K562 treated with DMSO at 1 percent for 48 hours (cell line): ENCODE results near the gene ARL8A. TPM values are rescaled to one million over a fixed set of nuclear protein-coding genes. Genes with fewer than 3 reads are reported as not detected.

ENCODE experiments used
- total RNA-seq: library from RNA; unstranded; fragments of 300-600 nt; gene quantifications from 2 replicates; pipeline ENCODE4 v1.2.3, GENCODE V29; 2022; ENCODE audit warnings: low replicate concordance; ENCODE audit errors: extremely low read depth

The ARL8A gene
- not detected in 2 replicates for total RNA-seq

DNA sequence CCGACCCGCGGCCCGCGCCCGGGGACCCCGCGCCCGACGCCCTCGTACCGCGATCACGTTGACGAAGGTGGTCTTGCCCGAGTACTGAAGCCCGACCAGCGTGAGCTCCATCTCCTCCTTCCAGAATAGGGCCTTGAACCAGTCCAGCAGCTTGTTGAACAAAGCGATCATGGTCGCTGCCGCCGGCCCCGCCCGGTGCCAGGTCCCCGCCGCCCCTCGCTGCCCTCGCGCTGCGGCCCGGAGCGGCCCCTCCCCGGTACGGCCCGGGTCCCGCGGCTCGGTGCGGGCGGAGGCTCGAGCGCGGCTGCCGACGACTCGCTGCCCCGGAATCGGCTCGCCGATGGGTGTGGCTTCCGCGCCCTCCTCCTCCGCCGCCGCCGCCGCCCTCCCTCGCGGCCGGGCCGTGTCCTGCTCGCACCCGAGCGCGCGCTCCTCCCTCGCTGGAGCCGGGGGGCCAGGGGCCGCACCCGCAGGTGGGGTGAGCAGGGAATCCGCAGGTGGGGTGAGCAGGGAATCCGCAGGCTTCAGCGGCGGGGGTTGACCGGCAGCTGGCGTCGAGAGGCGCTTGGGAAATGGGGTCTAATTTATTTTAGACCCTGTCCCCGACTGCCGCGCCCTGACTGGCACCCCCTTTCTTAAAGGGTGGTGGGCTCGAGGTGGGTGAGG, at the start of gene ARL8A:
Gene ARL8A (minus strand): TSS at position 336 of the 666 bp plus-strand sequence. CDS start 165 bp downstream, at position 171.

DNA sequence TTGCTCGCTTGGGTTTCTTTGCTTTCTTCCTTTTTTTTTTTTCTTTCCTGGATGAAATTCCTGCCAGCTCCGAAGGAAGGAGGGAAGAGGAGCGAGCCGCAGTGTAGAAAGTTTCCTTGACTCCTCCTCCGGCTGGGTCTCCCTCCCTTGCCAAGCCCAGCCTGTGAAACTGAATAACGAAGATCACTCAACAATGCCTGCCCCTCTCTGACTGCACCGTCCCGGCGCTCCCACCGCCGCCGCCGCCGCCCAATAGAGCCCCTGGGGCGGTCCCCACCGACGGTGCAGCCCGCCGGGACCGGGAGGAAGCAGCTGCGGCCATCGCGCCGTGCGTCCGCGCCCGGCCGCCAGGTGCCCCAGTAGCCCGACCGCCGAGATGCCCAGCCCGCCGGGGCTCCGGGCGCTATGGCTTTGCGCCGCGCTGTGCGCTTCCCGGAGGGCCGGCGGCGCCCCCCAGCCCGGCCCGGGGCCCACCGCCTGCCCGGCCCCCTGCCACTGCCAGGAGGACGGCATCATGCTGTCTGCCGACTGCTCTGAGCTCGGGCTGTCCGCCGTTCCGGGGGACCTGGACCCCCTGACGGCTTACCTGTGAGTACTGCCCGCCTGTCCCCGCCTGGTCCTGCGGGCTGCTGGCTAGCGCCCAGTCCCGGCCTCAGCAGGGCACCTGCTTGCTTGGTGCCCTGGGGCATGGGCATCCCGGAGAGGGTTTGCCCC, 49.2 kb upstream of the ARL8A start, which contains the start of gene LGR6:
Gene LGR6 (plus strand): TSS at position 186 of the 714 bp plus-strand sequence. CDS start 191 bp downstream, at position 377.

DNA sequence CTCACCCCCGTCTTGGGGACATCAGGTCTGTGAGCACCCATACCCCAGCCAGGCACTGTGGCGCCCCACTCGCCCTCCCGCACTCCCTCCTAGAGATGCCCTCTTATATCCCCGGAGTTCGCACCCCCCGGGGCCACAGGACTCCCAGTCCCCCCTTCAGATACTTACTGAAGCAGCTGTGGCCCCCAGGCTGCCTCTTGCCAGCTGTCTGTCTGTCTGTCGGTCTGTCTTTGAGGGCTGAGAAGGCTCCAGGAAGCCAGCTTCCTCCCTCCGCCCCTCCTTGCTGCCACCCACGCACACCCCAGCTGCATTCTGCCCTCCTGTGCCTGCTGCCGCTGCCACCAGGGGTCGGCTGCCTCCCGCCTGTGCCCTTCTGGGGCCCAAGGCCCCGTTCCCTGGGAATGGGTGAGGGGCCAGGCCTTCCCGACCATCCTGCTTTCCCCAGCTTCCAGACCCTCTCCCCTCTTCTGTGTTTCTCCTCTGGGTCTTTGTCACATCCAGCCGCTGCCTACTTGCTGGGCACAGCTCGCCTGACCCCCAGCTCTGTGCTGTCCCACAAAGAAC, 15.9 kb upstream of the ARL8A start, which contains the start of gene PTPN7:
Gene PTPN7 (minus strand): TSS at position 226 of the 564 bp plus-strand sequence. CDS start 1,200 bp downstream, outside the sequence.

DNA sequence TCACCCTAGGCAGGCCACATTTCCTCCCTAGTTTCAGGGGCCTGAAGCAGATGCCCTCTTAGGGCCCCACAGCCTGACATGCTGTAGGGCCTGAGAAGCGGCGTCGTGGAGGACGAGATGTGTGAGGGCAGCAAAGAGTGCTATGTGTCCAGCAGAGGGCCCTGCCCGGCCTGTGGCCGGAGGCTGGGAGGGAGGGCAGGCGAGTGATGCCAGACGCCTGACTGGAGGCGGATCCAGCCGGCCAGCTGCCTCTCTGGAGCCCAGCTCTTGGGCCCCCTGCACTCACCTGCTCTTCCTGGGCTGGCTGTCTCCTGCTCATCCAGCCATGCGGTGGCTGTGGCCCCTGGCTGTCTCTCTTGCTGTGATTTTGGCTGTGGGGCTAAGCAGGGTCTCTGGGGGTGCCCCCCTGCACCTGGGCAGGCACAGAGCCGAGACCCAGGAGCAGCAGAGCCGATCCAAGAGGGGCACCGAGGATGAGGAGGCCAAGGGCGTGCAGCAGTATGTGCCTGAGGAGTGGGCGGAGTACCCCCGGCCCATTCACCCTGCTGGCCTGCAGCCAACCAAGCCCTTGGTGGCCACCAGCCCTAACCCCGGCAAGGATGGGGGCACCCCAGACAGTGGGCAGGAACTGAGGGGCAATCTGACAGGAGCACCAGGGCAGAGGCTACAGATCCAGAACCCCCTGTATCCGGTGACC, 21.8 kb downstream of the ARL8A start, which contains the start of gene GPR37L1:
Gene GPR37L1 (plus strand): TSS at position 279 of the 697 bp plus-strand sequence. CDS start 47 bp downstream, at position 326.

Other genes starting within 250 kb of the ARL8A start
- gene LMOD1, start 198.2 kb downstream of the ARL8A start, total RNA-seq, result not detected in 2 replicates
- gene TIMM17A, start 189.2 kb downstream of the ARL8A start, total RNA-seq, result not detected in 2 replicates
- gene RNPEP, start 162.1 kb downstream of the ARL8A start, total RNA-seq, result not detected in 2 replicates
- gene ELF3, start 134.2 kb downstream of the ARL8A start, total RNA-seq, result not detected in 2 replicates
- not detected in 2 replicates for gene GPR37L1, start 21.8 kb downstream of the ARL8A start, total RNA-seq
- not detected in 2 replicates for gene PTPN7, start 15.9 kb upstream of the ARL8A start, total RNA-seq
- not detected in 2 replicates for gene LGR6, start 49.1 kb upstream of the ARL8A start, total RNA-seq
- not detected in 2 replicates for gene UBE2T, start 197.2 kb upstream of the ARL8A start, total RNA-seq
- gene PPP1R12B, start 204.0 kb upstream of the ARL8A start, total RNA-seq, result not detected in 2 replicates